HG02798 (cell line): ENCODE measurements around the gene INS.

Experiments used
- ATAC-seq: cut with Tn5 transposase; IDR thresholded peaks from one replicate; pipeline ENCODE4 v1.9.1; 2021; ENCODE audit warnings: mild to moderate bottlenecking; ENCODE audit not compliant: unreplicated experiment, poor library complexity

The INS gene

DNA sequence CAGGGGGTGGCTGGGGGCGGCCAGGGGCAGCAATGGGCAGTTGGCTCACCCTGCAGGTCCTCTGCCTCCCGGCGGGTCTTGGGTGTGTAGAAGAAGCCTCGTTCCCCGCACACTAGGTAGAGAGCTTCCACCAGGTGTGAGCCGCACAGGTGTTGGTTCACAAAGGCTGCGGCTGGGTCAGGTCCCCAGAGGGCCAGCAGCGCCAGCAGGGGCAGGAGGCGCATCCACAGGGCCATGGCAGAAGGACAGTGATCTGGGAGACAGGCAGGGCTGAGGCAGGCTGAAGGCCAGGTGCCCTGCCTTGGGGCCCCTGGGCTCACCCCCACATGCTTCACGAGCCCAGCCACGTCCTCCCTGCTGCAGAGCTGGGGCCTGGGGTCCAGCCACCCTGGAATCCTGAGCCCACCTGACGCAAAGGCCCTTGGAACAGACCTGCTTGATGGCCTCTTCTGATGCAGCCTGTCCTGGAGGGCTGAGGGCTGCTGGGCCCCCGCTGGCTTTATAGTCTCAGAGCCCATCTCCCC, at the start of gene INS:
Gene INS (minus strand): TSS at position 474 of the 524 bp plus-strand sequence. CDS start 238 bp downstream, at position 236.
- ATAC-seq, result no peak

GRCh38 chr11:2210366-2211112, 49.5 kb upstream of the INS start:
- ATAC-seq, result no peak

GRCh38 chr11:2209900-2210321, 48.9 kb upstream of the INS start:
- ATAC-seq, result no peak

- ATAC-seq, result no peak
Observed at GRCh38 chr11:2209370-2209801, 48.4 kb upstream of the INS start.

DNA sequence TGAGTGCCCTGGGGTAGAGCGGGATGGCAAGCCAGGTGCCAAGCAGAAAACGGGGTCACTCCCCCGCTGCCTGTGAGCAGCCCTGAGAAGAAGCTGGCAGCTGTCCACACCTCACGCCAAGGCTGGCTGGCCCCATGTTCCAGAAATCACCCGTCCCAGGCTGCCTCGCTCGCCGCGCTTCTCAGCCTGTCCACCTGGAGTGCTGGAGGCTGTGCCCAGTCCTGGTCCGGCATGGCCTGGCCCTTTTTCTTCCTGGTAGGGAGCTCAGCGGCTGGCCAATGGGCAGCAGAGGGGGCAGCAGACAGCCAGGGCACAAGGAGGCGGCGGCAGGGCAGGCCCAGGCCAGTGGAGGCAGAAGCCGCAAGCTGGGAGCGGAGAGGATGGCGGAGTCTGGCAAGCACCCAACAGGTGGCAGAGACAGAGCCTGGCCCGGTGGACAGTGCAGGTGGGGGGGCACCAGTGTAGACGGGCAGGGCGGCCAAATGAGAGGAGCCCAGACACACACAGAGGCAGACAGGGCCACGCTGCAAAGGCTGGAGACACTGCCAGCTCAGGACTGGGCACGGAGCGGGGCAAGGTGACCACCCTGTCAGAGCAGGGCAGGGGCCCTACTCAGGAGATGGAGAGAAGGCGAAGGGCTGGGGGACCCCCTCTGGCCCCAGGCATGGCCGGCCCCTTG, 47.8 kb upstream of the INS start:
- no peak for ATAC-seq

GRCh38 chr11:2207773-2208621, 47.0 kb upstream of the INS start:
- no peak for ATAC-seq

DNA sequence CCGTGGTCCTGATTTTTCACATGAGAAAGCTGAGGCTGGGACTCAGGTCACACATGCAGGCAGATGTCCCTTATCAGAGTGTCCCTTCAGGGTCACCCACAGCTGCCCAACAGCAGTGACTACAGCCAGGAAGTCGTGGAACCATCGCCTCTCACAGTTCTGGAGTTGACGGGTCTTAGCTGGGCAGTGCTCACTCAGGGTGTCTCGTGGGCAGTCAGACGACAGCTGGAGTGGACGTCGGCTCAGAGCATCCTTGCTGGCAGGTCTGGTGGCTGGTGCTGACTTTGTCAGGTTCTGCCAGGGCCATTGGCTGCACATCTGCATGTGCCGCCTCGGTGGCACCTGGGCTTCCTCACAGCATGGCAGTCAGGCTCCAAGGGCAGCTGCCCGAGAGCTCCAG, 46.2 kb upstream of the INS start:
- no peak for ATAC-seq

GRCh38 chr11:2205981-2206690, 45.1 kb upstream of the INS start:
- no peak for ATAC-seq

GRCh38 chr11:2205214-2205720, 44.3 kb upstream of the INS start:
- ATAC-seq, result no peak

DNA sequence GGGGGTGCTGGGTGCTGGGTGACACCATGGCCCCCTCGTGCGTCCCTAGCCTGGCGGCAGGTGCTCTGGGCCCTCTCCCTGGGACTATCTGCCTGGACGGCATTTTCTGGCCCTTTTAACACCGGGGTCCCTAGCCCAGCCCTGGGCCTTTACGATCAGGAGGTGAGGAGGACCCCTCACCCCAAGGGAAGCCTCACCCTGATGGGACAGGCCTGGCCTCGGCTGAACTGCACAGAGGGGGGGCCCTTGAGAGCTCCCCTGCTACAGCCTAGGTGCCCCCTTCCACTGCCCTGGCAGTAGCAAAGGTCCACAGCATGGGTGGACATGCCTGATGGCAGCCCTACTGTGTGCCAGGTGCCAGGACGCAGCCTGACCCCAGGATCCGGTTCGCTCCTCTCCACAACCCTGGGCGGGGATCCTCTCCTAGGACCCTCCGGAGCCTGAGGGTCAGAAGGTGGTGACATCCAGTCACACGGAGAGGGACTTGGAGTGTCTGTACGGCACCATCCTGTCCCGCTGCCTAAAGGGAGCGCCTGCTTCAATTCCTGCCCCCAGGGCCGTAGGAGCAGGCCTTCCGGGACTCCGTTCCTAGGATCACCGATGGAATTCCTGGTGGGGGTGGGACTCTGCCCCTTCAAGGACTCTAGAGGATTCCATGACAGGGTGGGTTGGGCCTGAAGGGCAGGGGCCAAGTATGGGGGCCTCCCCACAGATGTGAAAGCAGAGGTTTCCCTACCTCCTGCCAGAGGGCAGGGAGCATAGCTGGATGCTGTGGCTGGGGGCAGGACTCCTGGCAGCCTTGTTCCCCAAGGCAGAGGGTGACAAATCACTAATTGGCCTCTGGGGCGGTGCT, 43.6 kb upstream of the INS start:
- no peak for ATAC-seq

DNA sequence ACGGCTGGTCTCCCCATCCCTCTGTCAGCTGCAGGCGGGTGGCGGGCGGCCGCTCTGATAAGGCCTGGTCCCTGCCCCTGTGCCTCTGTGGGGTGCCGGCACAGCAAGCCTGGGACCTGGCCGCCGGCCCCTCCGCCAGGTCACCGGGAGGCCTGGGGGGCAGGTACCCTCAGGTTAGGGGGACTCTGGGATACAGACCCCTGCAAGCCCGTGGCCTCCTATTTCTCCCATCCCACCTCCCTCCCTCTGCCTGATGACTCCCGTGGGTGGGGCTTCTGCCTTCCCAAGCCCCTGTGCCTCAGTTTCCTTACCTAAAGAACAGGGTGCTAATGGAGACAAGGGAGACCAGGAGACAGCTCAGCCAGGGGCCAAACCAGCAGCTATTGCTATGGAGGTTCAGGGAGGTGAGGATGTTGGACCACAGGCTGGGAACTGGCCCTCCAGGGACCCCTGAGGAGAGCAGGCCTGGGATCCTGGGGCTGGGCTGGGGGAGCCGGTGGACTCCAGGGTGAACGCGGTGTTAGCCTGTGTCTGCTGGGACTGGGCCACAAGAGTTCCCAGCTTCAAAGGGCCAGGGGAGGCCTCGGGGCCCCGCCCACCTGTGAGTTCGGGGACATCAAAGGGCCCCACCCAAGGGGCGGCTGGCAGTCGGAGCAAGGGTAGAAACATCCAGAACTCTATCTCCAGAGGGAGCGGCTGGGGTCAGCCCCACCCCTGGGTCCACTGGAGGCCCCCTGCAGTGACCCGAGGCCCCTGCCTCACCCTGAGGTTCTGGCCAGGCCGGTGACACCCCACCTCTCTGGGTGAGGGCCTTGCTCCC, 42.6 kb upstream of the INS start:
- no peak for ATAC-seq

GRCh38 chr11:2202900-2203439, 42.0 kb upstream of the INS start:
- no peak for ATAC-seq

DNA sequence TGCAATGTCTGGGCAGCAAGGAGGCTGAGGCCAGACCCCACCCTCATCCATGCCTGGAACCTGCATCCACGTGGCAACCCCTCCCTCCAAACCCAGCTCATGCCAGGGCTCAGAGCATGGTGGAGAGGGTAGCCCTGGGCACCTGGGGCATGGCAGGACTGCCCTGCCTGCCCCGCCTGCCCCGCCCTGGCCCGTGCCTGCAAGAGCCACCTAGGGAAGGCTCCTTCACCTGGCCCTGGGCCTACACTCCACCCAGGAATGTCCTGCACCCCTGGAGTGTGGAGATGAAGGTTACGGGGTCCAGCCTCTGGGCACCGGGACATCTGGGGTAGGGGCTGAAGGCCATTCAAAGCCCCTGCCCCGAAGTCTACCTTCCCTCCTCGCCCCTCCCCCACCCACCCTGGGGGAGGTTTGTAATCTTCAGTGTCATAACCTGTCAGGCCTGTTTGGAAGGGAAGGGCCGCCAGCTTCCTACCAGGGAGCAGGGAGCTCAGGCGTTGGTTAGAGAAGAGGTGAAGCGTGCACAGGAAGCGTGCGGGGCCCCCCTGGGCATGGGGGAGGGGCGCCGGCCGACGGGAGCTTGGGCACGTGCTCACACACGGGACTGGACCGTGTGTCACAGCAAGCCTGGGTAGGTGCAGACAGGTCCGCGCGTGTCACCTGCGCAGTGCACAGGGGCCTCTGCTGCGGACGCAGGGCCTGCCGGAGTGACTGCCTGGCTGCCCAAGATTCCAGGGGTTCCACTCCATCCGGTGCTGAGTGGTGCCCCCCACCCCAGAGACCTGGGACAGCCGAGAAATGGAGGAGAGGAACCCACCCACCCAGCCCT, 41.3 kb upstream of the INS start:
- ATAC-seq, result no peak

- no peak for ATAC-seq
Observed at GRCh38 chr11:2201542-2201941, 40.5 kb upstream of the INS start.

GRCh38 chr11:2200957-2201519, 40.0 kb upstream of the INS start:
- ATAC-seq, result no peak

DNA sequence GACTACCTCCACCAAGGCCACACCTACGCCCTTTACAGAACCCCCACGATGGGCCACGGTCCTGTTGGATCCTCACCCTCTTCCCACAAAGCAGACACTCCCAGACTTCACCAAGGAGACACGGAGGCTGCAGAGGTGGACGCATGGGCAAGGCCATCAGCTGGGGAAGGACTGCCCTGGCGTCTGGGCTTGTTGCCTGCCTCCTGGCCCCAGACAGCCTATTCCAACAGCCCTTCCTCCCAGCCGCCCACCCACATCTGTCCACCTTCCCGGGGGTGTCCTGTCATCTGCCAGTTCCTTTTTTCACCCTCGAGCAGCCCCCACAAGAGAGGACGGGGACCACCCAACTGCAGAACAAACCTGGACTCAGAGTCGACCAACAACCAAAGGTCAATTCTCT, 39.5 kb upstream of the INS start:
- ATAC-seq, result no peak
